ENCODE data around the gene MAZ.

Gene MAZ

DNA sequence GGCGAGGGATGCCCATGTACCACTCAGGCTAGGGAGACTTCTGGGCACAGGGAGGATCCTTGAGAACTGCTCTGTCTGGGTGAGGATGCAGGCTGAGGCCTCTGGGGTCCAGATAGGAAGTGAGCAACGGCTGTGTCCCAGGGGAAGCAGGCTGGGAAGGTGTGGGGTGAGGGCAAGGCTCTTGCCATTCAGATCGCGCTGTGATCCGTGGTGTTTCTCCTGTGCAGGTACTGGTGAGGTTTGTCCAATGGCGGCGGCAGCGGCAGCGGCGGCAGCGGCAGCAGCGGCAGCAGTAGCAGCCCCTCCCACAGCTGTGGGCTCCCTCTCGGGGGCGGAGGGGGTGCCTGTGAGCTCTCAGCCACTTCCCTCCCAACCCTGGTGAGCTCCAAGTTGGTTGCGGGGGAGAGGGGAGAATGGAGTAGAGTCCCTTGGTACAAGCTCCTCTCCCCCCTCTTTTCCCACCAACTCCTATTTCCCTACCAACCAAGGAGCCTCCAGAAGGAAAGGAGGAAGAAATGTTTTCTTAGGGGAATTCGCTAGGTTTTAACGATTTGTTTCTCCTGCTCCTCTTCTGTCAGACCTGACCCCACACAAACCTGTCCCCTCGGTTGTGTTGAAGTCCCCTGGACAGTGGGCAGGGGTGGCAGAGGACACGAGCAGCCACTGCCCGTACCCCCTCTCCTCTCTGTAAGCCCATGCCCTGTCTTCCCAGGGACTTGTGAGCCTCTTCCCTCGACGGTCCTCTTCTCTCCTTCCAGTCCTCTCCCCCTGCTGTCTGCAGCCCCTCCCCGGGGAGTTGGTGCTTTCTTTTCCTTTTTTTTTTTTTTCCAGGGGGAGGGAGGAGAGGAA lies 3.7 kb downstream of the MAZ start:
- Histone ChIP-seq H3K27ac (ENCODE audit: insufficient read depth, low read depth, low read length, poor library complexity, severe bottlenecking) (peak overlapping the region; percentile 96), H3K27me3 (ENCODE audit: control insufficient read depth, insufficient read depth, low read length, poor library complexity, severe bottlenecking) (no peaks in the 10 kb centered on the region), H3K36me3 (ENCODE audit: control insufficient read depth, insufficient read depth, low read length) (peaks cover 6% of the 10 kb centered on the region), H3K4me1 (ENCODE audit: control insufficient read depth, insufficient read depth, low read length) (peaks cover 43% of the 10 kb centered on the region), H3K9me3 (ENCODE audit: control insufficient read depth, low read length) (no peaks in the 10 kb centered on the region), H3K4me3 (ENCODE audit: insufficient read depth, low read depth, low read length) (peak overlapping the region; percentile 20)
- 51 to 54% methylated on average over 22 to 23 of the region's 23 CpGs for WGBS, 2 experiments

GRCh38 chr16:29810699-29811169 lies 4.4 kb downstream of the MAZ start:
- H3K36me3 ChIP-seq (ENCODE audit: control insufficient read depth, insufficient read depth, low read length), result peaks cover 6% of the 10 kb centered on the region
- H3K4me3 ChIP-seq (ENCODE audit: insufficient read depth, low read depth, low read length), result peak overlapping the region; percentile 90
- no peaks in the 10 kb centered on the region for H3K27me3 ChIP-seq (ENCODE audit: control insufficient read depth, insufficient read depth, low read length, poor library complexity, severe bottlenecking)
- no peaks in the 10 kb centered on the region for H3K9me3 ChIP-seq (ENCODE audit: control insufficient read depth, low read length)
- peaks cover 43% of the 10 kb centered on the region for H3K4me1 ChIP-seq (ENCODE audit: control insufficient read depth, insufficient read depth, low read length)
- H3K27ac ChIP-seq (ENCODE audit: insufficient read depth, low read depth, low read length, poor library complexity, severe bottlenecking), result peak overlapping the region; percentile 96
- WGBS, 2 experiments, result 8 to 10% methylated on average over 9 of the region's 9 CpGs

DNA sequence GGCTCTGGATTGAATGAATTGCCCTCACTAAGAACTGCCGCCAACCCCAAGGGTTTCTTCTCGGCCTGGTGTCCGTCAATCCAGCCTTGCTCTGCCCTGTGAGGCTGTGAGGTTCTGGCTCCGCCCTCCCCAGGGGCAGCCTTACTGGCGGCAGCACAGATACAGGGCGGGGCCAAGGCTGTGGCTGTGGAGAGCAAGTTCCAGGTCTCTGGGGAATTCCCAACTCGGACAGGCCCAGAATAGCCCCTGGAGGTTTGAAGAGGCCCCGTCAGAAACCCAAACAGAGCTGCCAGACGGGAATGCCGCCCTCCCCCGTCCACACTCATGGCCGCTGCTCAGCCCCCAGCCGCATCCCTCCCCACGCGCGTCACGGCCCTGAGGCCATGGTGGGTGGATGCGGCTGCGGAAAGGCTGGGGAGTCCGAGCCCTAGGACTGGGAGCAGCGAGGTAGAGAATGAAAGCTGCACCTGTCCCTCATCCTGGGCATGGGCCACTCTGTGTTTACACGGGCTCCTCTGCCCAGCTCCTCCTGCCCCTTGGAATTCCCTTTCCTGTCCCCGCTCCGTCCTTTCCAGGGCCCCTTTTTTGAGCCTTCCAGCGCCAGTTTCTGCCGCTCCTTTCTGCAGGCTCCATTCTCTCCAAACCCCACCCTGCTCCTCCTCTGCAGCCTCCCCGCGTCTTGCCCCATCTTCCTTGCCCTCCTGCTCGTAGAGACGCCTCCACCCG lies 5.0 kb downstream of the MAZ start:
- Histone ChIP-seq H3K27ac (ENCODE audit: insufficient read depth, low read depth, low read length, poor library complexity, severe bottlenecking) (peak overlapping the region; percentile 96), H3K4me1 (ENCODE audit: control insufficient read depth, insufficient read depth, low read length) (peaks cover 43% of the 10 kb centered on the region)
- WGBS, 2 experiments, result 0% methylated on average over 31 of the region's 31 CpGs

GRCh38 chr16:29811896-29812665 lies 5.8 kb downstream of the MAZ start, which contains the start of gene PRRT2:
TSS of gene PRRT2 (plus strand) at chr16:29812193. CDS start at chr16:29813055, 862 bp downstream.
- H3K27me3 ChIP-seq (ENCODE audit: control insufficient read depth, insufficient read depth, low read length, poor library complexity, severe bottlenecking), result no peaks in the 10 kb centered on the region
- peaks cover 47% of the 10 kb centered on the region for H3K4me1 ChIP-seq (ENCODE audit: control insufficient read depth, insufficient read depth, low read length)
- peaks cover 6% of the 10 kb centered on the region for H3K36me3 ChIP-seq (ENCODE audit: control insufficient read depth, insufficient read depth, low read length)
- H3K4me3 ChIP-seq (ENCODE audit: insufficient read depth, low read depth, low read length), result peak within 1 kb of the TSS; percentile 90
- WGBS, 2 experiments, result 0 to 1% methylated on average over 69 of the region's 69 CpGs
- H3K27ac ChIP-seq (ENCODE audit: insufficient read depth, low read depth, low read length, poor library complexity, severe bottlenecking), result peak within 1 kb of the TSS; percentile 96
- H3K9me3 ChIP-seq (ENCODE audit: control insufficient read depth, low read length), result no peaks in the 10 kb centered on the region

More for the DNA sequence above, 5.0 kb downstream of the MAZ start:
- Histone ChIP-seq H3K4me3 (ENCODE audit: insufficient read depth, low read depth, low read length) (peak overlapping the region; percentile 90), H3K9me3 (ENCODE audit: control insufficient read depth, low read length) (no peaks in the 10 kb centered on the region), H3K27me3 (ENCODE audit: control insufficient read depth, insufficient read depth, low read length, poor library complexity, severe bottlenecking) (no peaks in the 10 kb centered on the region), H3K36me3 (ENCODE audit: control insufficient read depth, insufficient read depth, low read length) (peaks cover 6% of the 10 kb centered on the region)

- no peaks in the 10 kb centered on the region for H3K27me3 ChIP-seq (ENCODE audit: control insufficient read depth, insufficient read depth, low read length, poor library complexity, severe bottlenecking)
- 55 to 56% methylated on average over 8 to 9 of the region's 9 CpGs for WGBS, 2 experiments
- H3K9me3 ChIP-seq (ENCODE audit: control insufficient read depth, low read length), result no peaks in the 10 kb centered on the region
- peaks cover 9% of the 10 kb centered on the region for H3K36me3 ChIP-seq (ENCODE audit: control insufficient read depth, insufficient read depth, low read length)
- peak overlapping the region; percentile 90 for H3K4me3 ChIP-seq (ENCODE audit: insufficient read depth, low read depth, low read length)
- peaks cover 52% of the 10 kb centered on the region for H3K4me1 ChIP-seq (ENCODE audit: control insufficient read depth, insufficient read depth, low read length)
- H3K27ac ChIP-seq (ENCODE audit: insufficient read depth, low read depth, low read length, poor library complexity, severe bottlenecking), result no peak overlapping the region
These were observed 6.7 kb downstream of the MAZ start for GRCh38 chr16:29812754-29813643.

DNA sequence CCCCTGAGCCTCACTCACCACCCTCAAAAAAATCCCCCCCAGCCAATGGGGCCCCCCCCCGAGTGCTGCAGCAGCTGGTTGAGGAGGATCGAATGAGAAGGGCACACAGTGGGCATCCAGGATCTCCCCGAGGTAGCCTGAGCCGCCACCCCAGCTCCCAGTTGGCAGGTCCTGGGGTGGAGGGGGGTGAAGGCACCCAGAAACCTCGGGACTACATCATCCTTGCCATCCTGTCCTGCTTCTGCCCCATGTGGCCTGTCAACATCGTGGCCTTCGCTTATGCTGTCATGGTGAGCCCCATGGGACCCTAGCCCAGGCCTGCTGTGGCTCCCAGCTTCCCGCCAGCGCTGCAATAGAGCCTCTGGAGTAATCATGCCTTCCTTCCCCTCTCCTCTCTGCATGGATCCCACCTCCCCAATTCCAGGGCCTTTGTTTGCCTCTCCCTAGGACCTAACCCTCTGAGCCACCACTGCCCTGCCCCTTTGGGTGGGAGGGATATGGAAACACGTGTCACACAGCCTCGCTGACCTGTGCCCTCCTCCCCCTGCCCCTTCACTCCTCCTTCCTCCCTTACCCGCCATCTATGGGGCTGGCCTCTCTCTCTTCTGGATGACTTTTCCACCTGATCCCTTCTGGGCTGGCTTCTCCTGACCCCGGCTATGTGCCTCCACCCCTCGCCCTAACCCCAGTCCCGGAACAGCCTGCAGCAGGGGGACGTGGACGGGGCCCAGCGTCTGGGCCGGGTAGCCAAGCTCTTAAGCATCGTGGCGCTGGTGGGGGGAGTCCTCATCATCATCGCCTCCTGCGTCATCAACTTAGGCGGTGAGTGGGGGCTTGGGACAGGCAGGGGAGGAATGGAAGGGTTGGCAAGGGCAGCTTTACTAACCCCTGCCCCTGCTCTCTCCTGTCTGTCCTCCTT lies 7.6 kb downstream of the MAZ start:
- Histone ChIP-seq H3K27me3 (ENCODE audit: control insufficient read depth, insufficient read depth, low read length, poor library complexity, severe bottlenecking) (no peaks in the 10 kb centered on the region), H3K36me3 (ENCODE audit: control insufficient read depth, insufficient read depth, low read length) (peaks cover 9% of the 10 kb centered on the region), H3K9me3 (ENCODE audit: control insufficient read depth, low read length) (no peaks in the 10 kb centered on the region), H3K27ac (ENCODE audit: insufficient read depth, low read depth, low read length, poor library complexity, severe bottlenecking) (peak overlapping the region; percentile 36), H3K4me3 (ENCODE audit: insufficient read depth, low read depth, low read length) (peak overlapping the region; percentile 90), H3K4me1 (ENCODE audit: control insufficient read depth, insufficient read depth, low read length) (peaks cover 44% of the 10 kb centered on the region)
- whole genome bisulfite sequencing, 2 experiments, result 40 to 42% methylated on average over 24 of the region's 24 CpGs

- H3K36me3 ChIP-seq (ENCODE audit: control insufficient read depth, insufficient read depth, low read length), result peaks cover 15% of the 10 kb centered on the region
- H3K27me3 ChIP-seq (ENCODE audit: control insufficient read depth, insufficient read depth, low read length, poor library complexity, severe bottlenecking), result no peaks in the 10 kb centered on the region
- 32 to 47% methylated on average over 5 of the region's 5 CpGs for whole genome bisulfite sequencing, 2 experiments
- H3K4me3 ChIP-seq (ENCODE audit: insufficient read depth, low read depth, low read length), result peak overlapping the region; percentile 90
- H3K4me1 ChIP-seq (ENCODE audit: control insufficient read depth, insufficient read depth, low read length), result peaks cover 37% of the 10 kb centered on the region
- H3K27ac ChIP-seq (ENCODE audit: insufficient read depth, low read depth, low read length, poor library complexity, severe bottlenecking), result peak overlapping the region; percentile 44
- no peaks in the 10 kb centered on the region for H3K9me3 ChIP-seq (ENCODE audit: control insufficient read depth, low read length)
These were observed 8.3 kb downstream of the MAZ start for GRCh38 chr16:29814592-29814991.

DNA sequence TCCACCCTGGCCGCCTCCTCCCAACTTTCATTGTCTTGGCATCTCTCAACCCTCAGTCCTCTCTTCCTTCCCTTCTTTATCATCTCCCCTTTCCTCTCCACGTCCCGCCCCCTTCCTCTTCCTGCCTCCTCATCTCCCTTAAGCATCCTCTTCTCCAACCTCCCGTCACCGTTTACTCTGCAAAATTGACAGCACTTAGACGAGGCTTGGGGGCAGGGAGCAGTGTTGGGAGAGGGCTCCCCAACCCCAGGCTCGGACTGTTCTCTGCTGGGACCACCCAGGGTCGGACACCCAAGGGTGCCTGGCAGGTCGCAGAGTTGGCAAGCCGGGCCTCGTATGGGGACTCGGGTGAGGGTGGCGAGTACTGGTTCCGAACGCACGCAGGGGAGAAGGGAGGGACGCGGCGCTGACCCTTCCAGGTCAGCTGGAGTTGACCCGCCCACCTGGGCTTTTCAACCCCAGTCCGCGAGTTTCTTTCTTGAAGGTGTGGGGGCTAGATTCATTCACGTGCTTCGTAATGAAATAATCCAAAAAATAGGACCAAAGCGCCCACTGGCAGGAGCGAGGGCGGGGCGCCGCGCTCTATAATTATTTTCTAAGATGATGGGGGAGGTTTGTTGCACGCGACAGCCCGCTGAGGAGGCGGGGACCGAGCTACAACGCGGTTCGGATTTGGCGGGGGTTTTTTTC lies 8.8 kb downstream of the MAZ start:
- Histone ChIP-seq H3K36me3 (ENCODE audit: control insufficient read depth, insufficient read depth, low read length) (peaks cover 20% of the 10 kb centered on the region), H3K27ac (ENCODE audit: insufficient read depth, low read depth, low read length, poor library complexity, severe bottlenecking) (peak overlapping the region; percentile 82), H3K4me1 (ENCODE audit: control insufficient read depth, insufficient read depth, low read length) (peaks cover 32% of the 10 kb centered on the region), H3K27me3 (ENCODE audit: control insufficient read depth, insufficient read depth, low read length, poor library complexity, severe bottlenecking) (no peaks in the 10 kb centered on the region), H3K4me3 (ENCODE audit: insufficient read depth, low read depth, low read length) (peak overlapping the region; percentile 90), H3K9me3 (ENCODE audit: control insufficient read depth, low read length) (no peaks in the 10 kb centered on the region)
- WGBS, 2 experiments, result 3 to 4% methylated on average over 33 to 34 of the region's 39 CpGs
